ENCODE measurements around the gene DOCK2.

Gene DOCK2

DNA sequence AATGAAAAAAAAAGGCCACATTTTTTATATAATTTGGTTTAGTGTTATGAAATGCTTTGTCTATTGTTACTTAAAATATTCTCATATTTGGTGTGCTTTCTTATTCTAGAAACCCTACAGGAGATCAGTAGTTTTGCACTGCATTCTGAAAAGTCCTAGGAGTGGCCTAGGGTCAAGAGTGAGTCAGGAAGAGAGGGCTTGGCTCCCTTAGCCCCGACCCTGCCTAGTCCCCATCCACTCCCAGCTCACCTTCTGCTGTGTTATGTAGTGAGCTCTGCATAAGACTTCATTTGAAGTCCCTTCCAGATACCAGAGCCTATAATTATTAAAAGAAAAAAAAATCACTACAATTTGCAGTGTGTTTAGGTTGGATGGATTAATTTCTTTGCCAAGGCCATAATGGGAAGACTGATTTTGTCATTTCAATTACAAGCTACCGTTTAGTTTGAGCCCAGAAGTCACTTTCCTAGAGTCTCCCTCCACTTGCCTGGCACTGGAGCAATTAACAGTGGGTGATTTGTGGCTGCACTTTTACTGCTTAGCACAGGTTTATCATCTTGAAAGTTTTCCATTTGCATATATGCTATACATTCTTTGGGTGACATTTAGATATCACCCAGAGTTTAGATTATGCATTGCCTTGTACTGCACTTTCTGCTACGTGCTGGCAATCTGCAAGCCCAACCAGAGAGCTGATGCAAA, 199.9 kb downstream of the DOCK2 start:
- TF ChIP-seq FOXP2 (optimal IDR thresholded peaks at IDR 0.05; ENCODE audit: control extremely low read depth, extremely low read length, insufficient read depth): no peak
- TF ChIP-seq EZH2 (IDR thresholded peaks at IDR 0.05): no peak
- H3K36me3 ChIP-seq (ENCODE audit: insufficient read depth, low read length): no peaks in the 10 kb centered on the region
- no peak overlapping the region for H3K27ac ChIP-seq
- H3K9ac ChIP-seq (ENCODE audit: insufficient read length): no peak overlapping the region
- DNase-seq (ENCODE audit: low read depth, low spot score): no peak
- no peak overlapping the region for H3K4me3 ChIP-seq
- no peaks in the 10 kb centered on the region for H3K9me3 ChIP-seq (ENCODE audit: low read depth, low read length)

DNA sequence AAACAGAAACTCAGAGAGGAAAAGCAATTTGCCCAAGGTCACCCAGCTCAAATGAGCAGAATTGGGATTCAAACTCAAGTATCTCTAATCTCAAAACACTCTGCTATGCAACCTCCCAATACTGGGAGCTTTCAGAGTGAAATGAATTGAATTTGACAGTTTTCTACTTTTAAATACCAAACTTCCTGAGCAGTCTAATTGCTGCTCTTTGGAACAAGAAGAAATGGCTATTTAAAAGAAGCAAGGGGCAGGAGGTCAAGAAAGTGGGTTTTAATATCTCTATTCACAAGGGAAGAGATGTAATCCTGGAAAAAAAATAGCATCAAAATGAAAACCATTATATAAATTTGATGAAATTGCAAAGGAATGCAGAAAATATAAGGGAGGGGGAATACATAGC, 200.6 kb downstream of the DOCK2 start:
- no peak for DNase-seq (ENCODE audit: low read depth, low spot score)
- no peaks in the 10 kb centered on the region for H3K9me3 ChIP-seq (ENCODE audit: low read depth, low read length)
- no peaks in the 10 kb centered on the region for H3K36me3 ChIP-seq (ENCODE audit: insufficient read depth, low read length)
- no peak for TF ChIP-seq POLR2AphosphoS5 (IDR thresholded peaks at IDR 0.05; ENCODE audit: borderline replicate concordance, low read depth, low read length)
- TF ChIP-seq EZH2 (IDR thresholded peaks at IDR 0.05): no peak
- no peak for TF ChIP-seq FOXP2 (optimal IDR thresholded peaks at IDR 0.05; ENCODE audit: control extremely low read depth, extremely low read length, insufficient read depth)
- no peak overlapping the region for H3K4me3 ChIP-seq
- no peak overlapping the region for H3K9ac ChIP-seq (ENCODE audit: insufficient read length)
- no peak overlapping the region for H3K27ac ChIP-seq

GRCh38 chr5:169838688-169839087, 201.6 kb downstream of the DOCK2 start:
- H3K4me3 ChIP-seq: no peak overlapping the region
- H3K27ac ChIP-seq: no peak overlapping the region
- H3K9me3 ChIP-seq (ENCODE audit: low read depth, low read length): no peaks in the 10 kb centered on the region
- no peak for TF ChIP-seq EZH2 (IDR thresholded peaks at IDR 0.05)
- TF ChIP-seq POLR2AphosphoS5 (IDR thresholded peaks at IDR 0.05; ENCODE audit: borderline replicate concordance, low read depth, low read length): no peak
- no peak for TF ChIP-seq FOXP2 (optimal IDR thresholded peaks at IDR 0.05; ENCODE audit: control extremely low read depth, extremely low read length, insufficient read depth)
- DNase-seq (ENCODE audit: low read depth, low spot score): no peak
- H3K36me3 ChIP-seq (ENCODE audit: insufficient read depth, low read length): no peaks in the 10 kb centered on the region
- H3K9ac ChIP-seq (ENCODE audit: insufficient read length): no peak overlapping the region

DNA sequence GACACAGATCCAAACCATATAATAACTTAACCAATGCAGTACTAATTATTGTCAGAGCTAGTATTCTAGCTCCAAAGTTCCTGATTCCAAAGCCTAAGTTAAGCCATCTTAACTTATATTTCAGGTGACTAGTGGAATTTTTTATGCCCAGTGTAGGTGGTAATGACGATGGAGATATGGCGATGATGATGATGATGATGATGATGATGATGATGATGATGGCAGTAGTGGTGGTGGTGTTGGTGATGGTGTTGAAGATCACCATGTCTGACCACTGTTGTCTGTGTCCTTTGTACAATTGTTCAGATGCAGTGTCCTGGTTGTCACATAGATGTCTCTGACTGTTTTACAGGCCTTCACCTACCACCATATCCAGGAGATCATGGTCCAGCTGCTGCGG, 203.3 kb downstream of the DOCK2 start:
- H3K27ac ChIP-seq: no peak overlapping the region
- DNase-seq (ENCODE audit: low read depth, low spot score): no peak
- no peak overlapping the region for H3K9ac ChIP-seq (ENCODE audit: insufficient read length)
- TF ChIP-seq POLR2AphosphoS5 (IDR thresholded peaks at IDR 0.05; ENCODE audit: borderline replicate concordance, low read depth, low read length) (no peak), FOXP2 (optimal IDR thresholded peaks at IDR 0.05; ENCODE audit: control extremely low read depth, extremely low read length, insufficient read depth) (no peak), EZH2 (IDR thresholded peaks at IDR 0.05) (no peak)
- no peaks in the 10 kb centered on the region for H3K9me3 ChIP-seq (ENCODE audit: low read depth, low read length)
- no peak overlapping the region for H3K4me3 ChIP-seq
- H3K36me3 ChIP-seq (ENCODE audit: insufficient read depth, low read length): no peaks in the 10 kb centered on the region

- Histone ChIP-seq H3K4me3 (no peak overlapping the region), H3K9me3 (ENCODE audit: low read depth, low read length) (no peaks in the 10 kb centered on the region), H3K27ac (no peak overlapping the region), H3K9ac (ENCODE audit: insufficient read length) (no peak overlapping the region), H3K36me3 (ENCODE audit: insufficient read depth, low read length) (no peaks in the 10 kb centered on the region)
- DNase-seq (ENCODE audit: low read depth, low spot score): no peak
- TF ChIP-seq POLR2AphosphoS5 (IDR thresholded peaks at IDR 0.05; ENCODE audit: borderline replicate concordance, low read depth, low read length): no peak
- TF ChIP-seq FOXP2 (optimal IDR thresholded peaks at IDR 0.05; ENCODE audit: control extremely low read depth, extremely low read length, insufficient read depth): no peak
- no peak for TF ChIP-seq EZH2 (IDR thresholded peaks at IDR 0.05)
Observed at GRCh38 chr5:169842699-169843098, 205.6 kb downstream of the DOCK2 start.

- no peaks in the 10 kb centered on the region for H3K36me3 ChIP-seq (ENCODE audit: insufficient read depth, low read length)
- H3K9ac ChIP-seq (ENCODE audit: insufficient read length): no peak overlapping the region
- TF ChIP-seq POLR2AphosphoS5 (IDR thresholded peaks at IDR 0.05; ENCODE audit: borderline replicate concordance, low read depth, low read length) (no peak), FOXP2 (optimal IDR thresholded peaks at IDR 0.05; ENCODE audit: control extremely low read depth, extremely low read length, insufficient read depth) (no peak), EZH2 (IDR thresholded peaks at IDR 0.05) (no peak)
- DNase-seq (ENCODE audit: low read depth, low spot score): no peak
- no peak overlapping the region for H3K4me3 ChIP-seq
- no peaks in the 10 kb centered on the region for H3K9me3 ChIP-seq (ENCODE audit: low read depth, low read length)
- H3K27ac ChIP-seq: no peak overlapping the region
Observed at GRCh38 chr5:169847519-169847918, 210.4 kb downstream of the DOCK2 start.

GRCh38 chr5:169848271-169848670, 211.2 kb downstream of the DOCK2 start:
- H3K4me3 ChIP-seq: no peak overlapping the region
- TF ChIP-seq FOXP2 (optimal IDR thresholded peaks at IDR 0.05; ENCODE audit: control extremely low read depth, extremely low read length, insufficient read depth) (no peak), POLR2AphosphoS5 (IDR thresholded peaks at IDR 0.05; ENCODE audit: borderline replicate concordance, low read depth, low read length) (no peak), EZH2 (IDR thresholded peaks at IDR 0.05) (no peak)
- no peaks in the 10 kb centered on the region for H3K36me3 ChIP-seq (ENCODE audit: insufficient read depth, low read length)
- H3K9ac ChIP-seq (ENCODE audit: insufficient read length): no peak overlapping the region
- DNase-seq (ENCODE audit: low read depth, low spot score): no peak
- no peak overlapping the region for H3K27ac ChIP-seq
- H3K9me3 ChIP-seq (ENCODE audit: low read depth, low read length): no peaks in the 10 kb centered on the region

GRCh38 chr5:169848792-169849191, 211.7 kb downstream of the DOCK2 start:
- no peaks in the 10 kb centered on the region for H3K36me3 ChIP-seq (ENCODE audit: insufficient read depth, low read length)
- H3K9ac ChIP-seq (ENCODE audit: insufficient read length): no peak overlapping the region
- no peak overlapping the region for H3K4me3 ChIP-seq
- no peaks in the 10 kb centered on the region for H3K9me3 ChIP-seq (ENCODE audit: low read depth, low read length)
- TF ChIP-seq POLR2AphosphoS5 (IDR thresholded peaks at IDR 0.05; ENCODE audit: borderline replicate concordance, low read depth, low read length) (no peak), FOXP2 (optimal IDR thresholded peaks at IDR 0.05; ENCODE audit: control extremely low read depth, extremely low read length, insufficient read depth) (no peak), EZH2 (IDR thresholded peaks at IDR 0.05) (no peak)
- DNase-seq (ENCODE audit: low read depth, low spot score): no peak
- no peak overlapping the region for H3K27ac ChIP-seq

- no peaks in the 10 kb centered on the region for H3K36me3 ChIP-seq (ENCODE audit: insufficient read depth, low read length)
- no peaks in the 10 kb centered on the region for H3K9me3 ChIP-seq (ENCODE audit: low read depth, low read length)
- no peak for DNase-seq (ENCODE audit: low read depth, low spot score)
- H3K4me3 ChIP-seq: no peak overlapping the region
- H3K27ac ChIP-seq: no peak overlapping the region
- H3K9ac ChIP-seq (ENCODE audit: insufficient read length): no peak overlapping the region
- TF ChIP-seq FOXP2 (optimal IDR thresholded peaks at IDR 0.05; ENCODE audit: control extremely low read depth, extremely low read length, insufficient read depth): no peak
Observed at GRCh38 chr5:169850409-169850808, 213.3 kb downstream of the DOCK2 start.
